Loucy (cell line): Measurements from ENCODE around the gene PBLD.

Source experiments
- CTCF ChIP-seq: fragments of 200-600 bp; sonication (generic); conservative IDR thresholded peaks from 2 replicates; pipeline ENCODE4 v1.5.1; 2014; ENCODE audit warnings: mild to moderate bottlenecking, antibody characterized with exemption, low read length
- EZH2phosphoT487 ChIP-seq: fragments of 200-600 bp; IDR thresholded peaks from 2 replicates; pipeline ENCODE4 v1.6.1; 2018; ENCODE audit warnings: antibody characterized with exemption, mild to moderate bottlenecking, moderate library complexity, borderline replicate concordance

DNA sequence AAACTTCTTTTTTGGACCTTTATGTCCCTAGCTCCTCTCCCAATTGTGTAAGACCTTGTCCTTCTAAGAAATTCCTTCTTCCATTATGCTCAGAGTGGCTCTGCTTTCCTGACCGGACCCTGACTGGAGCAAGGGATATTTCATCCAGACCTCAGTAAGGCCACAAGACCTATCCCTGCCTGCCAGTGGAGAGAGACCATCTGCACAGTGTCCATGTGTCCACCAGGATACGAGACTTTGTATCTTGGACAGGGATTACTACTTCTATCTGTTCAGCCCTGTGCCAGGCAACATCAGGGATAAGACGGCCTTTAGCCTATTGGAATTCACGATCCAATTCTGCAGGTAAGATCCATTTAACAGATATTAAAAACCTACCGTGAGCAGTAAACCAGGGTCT, 93.7 kb downstream of the PBLD start:
- TF ChIP-seq EZH2phosphoT487 (no peak), CTCF (no peak)
